SK-N-SH (cell line): ENCODE measurements around the gene OSBPL2. TPM values are rescaled to one million over a fixed set of nuclear protein-coding genes. Genes with fewer than 3 reads are reported as not detected.

ENCODE experiments used
- CTCF ChIA-PET: fragments of 300-600, 350-600 bp; formaldehyde crosslinking; extraction: SDS; loops from one replicate; lab custom pipeline; 2021; lab: Yijun Ruan, JAX
- POLR2A ChIA-PET: fragments of 350-600 bp; sonication (Branson Sonifier 250); formaldehyde crosslinking; extraction: SDS; loops from one replicate; lab custom pipeline; 2020; ENCODE audit warnings: antibody characterized with exemption, inconsistent platforms; lab: Yijun Ruan, JAX
- DNase-seq: peaks from one replicate; pipeline ENCODE4 v3.0.0; 2012
- H2AFZ ChIP-seq: fragments of 200-600 bp; sonication (generic); 2 replicates; pipeline ENCODE4 v1.8.1; 2016; ENCODE audit warnings: antibody characterized with exemption, mild to moderate bottlenecking, low read depth
- H3F3A ChIP-seq: fragments of 200-600 bp; sonication (generic); replicated peaks from 2 replicates; pipeline ENCODE3; 2016; ENCODE audit warnings: antibody characterized with exemption, mild to moderate bottlenecking; ENCODE audit not compliant: insufficient read depth
- H3K27ac ChIP-seq, 2 experiments: fragments of 200-500 bp in 1 of 2; fragments of 200-600 bp in 1 of 2; sonication (Bioruptor generic) in 1 of 2; sonication (generic), shearing (Covaris generic) in 1 of 2; 2 replicates each; pipeline versions ENCODE4 v1.5.1 to v1.6.1; 2014 to 2016; ENCODE audit warnings: low read depth in 2 of 2, inconsistent platforms in 1 of 2, low read length in 1 of 2, mild to moderate bottlenecking in 1 of 2, mixed read lengths in 1 of 2
- H3K27me3 ChIP-seq: fragments of 200-600 bp; sonication (generic), shearing (Covaris generic); 2 replicates; pipeline ENCODE4 v1.6.1; 2016; ENCODE audit warnings: mixed run types; ENCODE audit not compliant: insufficient read depth
- H3K36me3 ChIP-seq, 2 experiments: fragments of 200-500 bp in 1 of 2; fragments of 200-600 bp in 1 of 2; sonication (Bioruptor generic) in 1 of 2; sonication (generic) in 1 of 2; replicated peaks in 1 of 2; 2 replicates each; pipeline versions ENCODE3 to v1.5.1; 2014 to 2016; ENCODE audit warnings: low read length in 1 of 2, mild to moderate bottlenecking in 1 of 2; ENCODE audit not compliant: insufficient read depth in 2 of 2, control insufficient read depth in 1 of 2
- H3K4me1 ChIP-seq, 2 experiments: fragments of 200-500 bp in 1 of 2; fragments of 200-600 bp in 1 of 2; sonication (Bioruptor generic) in 1 of 2; sonication (generic), shearing (Covaris generic) in 1 of 2; 2 replicates each; pipeline versions ENCODE4 v1.5.1 to v1.6.1; 2014 to 2016; ENCODE audit warnings: low read depth in 1 of 2, low read length in 1 of 2, mixed run types in 1 of 2; ENCODE audit not compliant: insufficient read depth in 2 of 2, control insufficient read depth in 1 of 2
- H3K4me2 ChIP-seq: fragments of 200-600 bp; sonication (generic), shearing (Covaris generic); 2 replicates; pipeline ENCODE4 v1.6.1; 2017; ENCODE audit warnings: mixed run types
- H3K4me3 ChIP-seq, 2 experiments: fragments of 200-500 bp in 1 of 2; fragments of 200-600 bp in 1 of 2; sonication (Bioruptor generic) in 1 of 2; sonication (generic), shearing (Covaris generic) in 1 of 2; 2 replicates each; pipeline versions ENCODE4 v1.5.1 to v1.8.1; 2014 to 2016; ENCODE audit warnings: low read depth in 2 of 2, inconsistent platforms in 1 of 2, low read length in 1 of 2, mild to moderate bottlenecking in 1 of 2, mixed read lengths in 1 of 2, moderate library complexity in 1 of 2
- H3K79me2 ChIP-seq: fragments of 200-600 bp; sonication (generic); 2 replicates; pipeline ENCODE4 v1.8.1; 2017; ENCODE audit warnings: mild to moderate bottlenecking; ENCODE audit not compliant: insufficient read depth
- H3K9ac ChIP-seq: fragments of 200-600 bp; sonication (generic); 2 replicates; pipeline ENCODE4 v1.6.1; 2017; ENCODE audit warnings: mixed run types
- H3K9me2 ChIP-seq: fragments of 200-600 bp; sonication (generic); 2 replicates; pipeline ENCODE4 v1.6.1; 2017; ENCODE audit warnings: mixed run types
- H3K9me3 ChIP-seq: fragments of 200-600 bp; sonication (generic); 2 replicates; pipeline ENCODE4 v1.6.1; 2017; ENCODE audit warnings: mixed run types, mild to moderate bottlenecking, moderate library complexity
- H4K20me1 ChIP-seq: fragments of 200-600 bp; sonication (generic); 2 replicates; pipeline ENCODE4 v1.6.1; 2017; ENCODE audit warnings: mild to moderate bottlenecking, mixed run types; ENCODE audit not compliant: insufficient read depth
- ELF1 ChIP-seq: IDR thresholded peaks from 2 replicates; pipeline ENCODE4 v1.4.0; 2012
- FOXJ3 ChIP-seq: sonication (generic); formaldehyde crosslinking; IDR thresholded peaks from 2 replicates; pipeline ENCODE4 v1.5.1; 2020; ENCODE audit warnings: mild to moderate bottlenecking, missing genetic modification reagents
- GATA2 ChIP-seq: sonication (generic); formaldehyde crosslinking; IDR thresholded peaks from 2 replicates; pipeline ENCODE4 v1.5.0; 2020; ENCODE audit warnings: mild to moderate bottlenecking, missing genetic modification reagents
- IRF3 ChIP-seq: fragments of 150-350 bp; IDR thresholded peaks from 2 replicates; pipeline ENCODE4 v1.6.1; 2016; ENCODE audit warnings: mild to moderate bottlenecking, low read depth, low read length
- MEF2A ChIP-seq: IDR thresholded peaks from 2 replicates; pipeline ENCODE4 v1.4.0; 2012; ENCODE audit warnings: low read depth, borderline replicate concordance
- MXI1 ChIP-seq: IDR thresholded peaks from 2 replicates; pipeline ENCODE4 v1.6.1; 2012; ENCODE audit warnings: mild to moderate bottlenecking, low read depth, low read length, improper control_type of control experiment
- NRF1 ChIP-seq: IDR thresholded peaks from 2 replicates; pipeline ENCODE4 v1.6.1; 2012; ENCODE audit warnings: low read depth, mild to moderate bottlenecking, low read length
- RAD21 ChIP-seq: IDR thresholded peaks from 2 replicates; pipeline ENCODE4 v1.6.1; 2012; ENCODE audit warnings: mild to moderate bottlenecking, low read length
- REST ChIP-seq: IDR thresholded peaks from 2 replicates; pipeline ENCODE4 v1.6.1; 2012; ENCODE audit warnings: mild to moderate bottlenecking, low read depth, low read length, moderate library complexity
- RXRA ChIP-seq: IDR thresholded peaks from 2 replicates; pipeline ENCODE4 v1.4.0; 2012; ENCODE audit warnings: low read depth, mild to moderate bottlenecking, borderline replicate concordance
- SIN3A ChIP-seq: IDR thresholded peaks from 2 replicates; pipeline ENCODE4 v1.6.1; 2012; ENCODE audit warnings: low read depth, mild to moderate bottlenecking, low read length, moderate library complexity, borderline replicate concordance
- SMC3 ChIP-seq: IDR thresholded peaks from 2 replicates; pipeline ENCODE4 v1.6.1; 2012; ENCODE audit warnings: low read depth, low read length, improper control_type of control experiment
- TAF1 ChIP-seq: IDR thresholded peaks from 2 replicates; pipeline ENCODE4 v1.6.1; 2012; ENCODE audit warnings: low read depth, mild to moderate bottlenecking, low read length, moderate library complexity, borderline replicate concordance
- TCF12 ChIP-seq: IDR thresholded peaks from 2 replicates; pipeline ENCODE4 v1.4.0; 2012
- TEAD4 ChIP-seq: IDR thresholded peaks from 2 replicates; pipeline ENCODE4 v1.4.0; 2012; ENCODE audit warnings: mild to moderate bottlenecking, borderline replicate concordance; ENCODE audit not compliant: insufficient read depth
- USF1 ChIP-seq: IDR thresholded peaks from 2 replicates; pipeline ENCODE4 v1.4.0; 2012; ENCODE audit warnings: low read depth, borderline replicate concordance
- YY1 ChIP-seq: IDR thresholded peaks from 2 replicates; pipeline ENCODE4 v1.4.0; 2012; ENCODE audit warnings: low read depth, mild to moderate bottlenecking
- WGBS: methylation state at CpG from one replicate; pipeline ENCODE4 v1.1.6; 2017; ENCODE audit warnings: low lambda C conversion rate; 5-methylcytosine and 5-hydroxymethylcytosine counted together
- polyA plus RNA-seq, 3 experiments: library from polyadenylated mRNA; depleted of rRNA; stranded (reverse); fragments of >200 nt; gene quantifications; 2 replicates each; pipeline ENCODE4 v1.2.3, GENCODE V29; 2012
- TF ChIP-seq, protein P1 (sequence below): fragments of 200-600 bp; sonication (generic); IDR thresholded peaks from 2 replicates; pipeline ENCODE4 v1.6.1; 2017; ENCODE audit warnings: antibody characterized with exemption, mild to moderate bottlenecking, moderate library complexity
- TF ChIP-seq, protein P2 (sequence below): IDR thresholded peaks from 2 replicates; pipeline ENCODE4 v1.4.0; 2012; ENCODE audit warnings: low read depth
- TF ChIP-seq, protein P3 (sequence below): IDR thresholded peaks from 2 replicates; pipeline ENCODE4; 2012

Gene OSBPL2
- polyA plus RNA-seq, 1 of the 3 experiments (the other 2 are of a cell fraction), result 17.7 TPM

DNA sequence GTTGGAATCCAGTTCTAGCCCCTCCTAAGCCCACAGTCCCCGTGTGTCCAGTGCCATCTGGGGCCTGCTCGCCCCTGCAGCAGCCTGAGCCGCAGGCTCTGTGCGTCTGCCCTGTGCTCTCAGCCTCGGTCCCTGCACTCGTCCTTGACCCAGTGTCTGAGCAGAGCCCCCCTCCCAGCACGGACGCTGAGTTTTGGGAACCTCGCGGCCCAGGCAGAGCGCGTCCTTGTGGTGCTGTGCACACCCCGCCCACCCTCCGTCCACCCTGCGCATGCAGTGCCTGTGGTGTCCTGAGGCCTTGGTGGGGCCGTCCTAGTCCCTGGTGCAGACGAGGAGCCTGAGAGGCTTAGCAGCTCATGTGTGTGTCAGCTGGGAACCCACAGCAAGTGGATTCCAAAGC, 31.6 kb downstream of the OSBPL2 start:
- no peaks in the 10 kb centered on the region for H3F3A ChIP-seq
- no peaks in the 10 kb centered on the region; a peak in 1 of 4 replicates for H3K4me1 ChIP-seq
- no peak overlapping the region for H3K4me2 ChIP-seq
- WGBS, result 91% methylated on average over 10 of the region's 17 CpGs
- H3K9ac ChIP-seq, result no peak overlapping the region
- no peaks in the 10 kb centered on the region for H3K9me2 ChIP-seq
- H3K9me3 ChIP-seq, result no peaks in the 10 kb centered on the region
- no peaks in the 10 kb centered on the region for H3K27me3 ChIP-seq
- H3K27ac ChIP-seq, result no peak overlapping the region
- no peaks in the 10 kb centered on the region for H3K79me2 ChIP-seq
- H2AFZ ChIP-seq, result no peak overlapping the region
- TF ChIP-seq NRF1, result no peak
- no peak for TF ChIP-seq MXI1
- TF ChIP-seq, protein P1, sequence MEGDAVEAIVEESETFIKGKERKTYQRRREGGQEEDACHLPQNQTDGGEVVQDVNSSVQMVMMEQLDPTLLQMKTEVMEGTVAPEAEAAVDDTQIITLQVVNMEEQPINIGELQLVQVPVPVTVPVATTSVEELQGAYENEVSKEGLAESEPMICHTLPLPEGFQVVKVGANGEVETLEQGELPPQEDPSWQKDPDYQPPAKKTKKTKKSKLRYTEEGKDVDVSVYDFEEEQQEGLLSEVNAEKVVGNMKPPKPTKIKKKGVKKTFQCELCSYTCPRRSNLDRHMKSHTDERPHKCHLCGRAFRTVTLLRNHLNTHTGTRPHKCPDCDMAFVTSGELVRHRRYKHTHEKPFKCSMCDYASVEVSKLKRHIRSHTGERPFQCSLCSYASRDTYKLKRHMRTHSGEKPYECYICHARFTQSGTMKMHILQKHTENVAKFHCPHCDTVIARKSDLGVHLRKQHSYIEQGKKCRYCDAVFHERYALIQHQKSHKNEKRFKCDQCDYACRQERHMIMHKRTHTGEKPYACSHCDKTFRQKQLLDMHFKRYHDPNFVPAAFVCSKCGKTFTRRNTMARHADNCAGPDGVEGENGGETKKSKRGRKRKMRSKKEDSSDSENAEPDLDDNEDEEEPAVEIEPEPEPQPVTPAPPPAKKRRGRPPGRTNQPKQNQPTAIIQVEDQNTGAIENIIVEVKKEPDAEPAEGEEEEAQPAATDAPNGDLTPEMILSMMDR, result no peak
- TF ChIP-seq RAD21, result no peak
- TF ChIP-seq TAF1, result no peak
- H3K36me3 ChIP-seq, result peaks cover 17 to 24% of the 10 kb centered on the region in 2 experiments
- ChIA-PET CTCF (no interaction called here), POLR2A (no interaction called here)
- no peaks in the 10 kb centered on the region for H4K20me1 ChIP-seq
- no peak for DNase-seq
- H3K4me3 ChIP-seq, result no peak overlapping the region

GRCh38 chr20:62272200-62272599, 33.9 kb downstream of the OSBPL2 start:
- CTCF ChIA-PET, result interaction anchor here (0.7 to 1.0 kb wide), 3 partner anchors 10 to 54 kb away, joined by 3 read pairs; no protein-coding TSS in a partner anchor
- Histone ChIP-seq H2AFZ (no peak overlapping the region), H3K36me3 (peaks cover 3 to 14% of the 10 kb centered on the region in 2 experiments), H3K4me1 (no peaks in the 10 kb centered on the region; a peak in 1 of 4 replicates), H3K27ac (no peak overlapping the region), H3K27me3 (no peaks in the 10 kb centered on the region), H3K4me2 (no peak overlapping the region), H3K9ac (no peak overlapping the region), H3F3A (no peaks in the 10 kb centered on the region), H3K79me2 (no peaks in the 10 kb centered on the region), H3K9me2 (no peaks in the 10 kb centered on the region), H3K9me3 (no peaks in the 10 kb centered on the region), H4K20me1 (no peaks in the 10 kb centered on the region), H3K4me3 (no peak overlapping the region)
- no peak for TF ChIP-seq YY1
- TF ChIP-seq, protein P2, sequence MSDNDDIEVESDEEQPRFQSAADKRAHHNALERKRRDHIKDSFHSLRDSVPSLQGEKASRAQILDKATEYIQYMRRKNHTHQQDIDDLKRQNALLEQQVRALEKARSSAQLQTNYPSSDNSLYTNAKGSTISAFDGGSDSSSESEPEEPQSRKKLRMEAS, result no peak
- no peak for TF ChIP-seq TEAD4
- TF ChIP-seq, protein P3, sequence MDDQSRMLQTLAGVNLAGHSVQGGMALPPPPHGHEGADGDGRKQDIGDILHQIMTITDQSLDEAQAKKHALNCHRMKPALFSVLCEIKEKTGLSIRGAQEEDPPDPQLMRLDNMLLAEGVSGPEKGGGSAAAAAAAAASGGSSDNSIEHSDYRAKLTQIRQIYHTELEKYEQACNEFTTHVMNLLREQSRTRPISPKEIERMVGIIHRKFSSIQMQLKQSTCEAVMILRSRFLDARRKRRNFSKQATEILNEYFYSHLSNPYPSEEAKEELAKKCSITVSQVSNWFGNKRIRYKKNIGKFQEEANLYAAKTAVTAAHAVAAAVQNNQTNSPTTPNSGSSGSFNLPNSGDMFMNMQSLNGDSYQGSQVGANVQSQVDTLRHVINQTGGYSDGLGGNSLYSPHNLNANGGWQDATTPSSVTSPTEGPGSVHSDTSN, result no peak
- TF ChIP-seq USF1, result no peak
- no peak for TF ChIP-seq REST
- TF ChIP-seq GATA2 (CRISPR knock-in tag), result no peak
- TF ChIP-seq NRF1, result no peak
- no peak for TF ChIP-seq IRF3
- no peak for TF ChIP-seq RXRA
- no peak for TF ChIP-seq MEF2A
- no peak for TF ChIP-seq TCF12
- TF ChIP-seq SIN3A, result no peak
- TF ChIP-seq ELF1, result no peak
- no peak for TF ChIP-seq SMC3
- TF ChIP-seq FOXJ3 (CRISPR knock-in tag), result no peak
- no peak for TF ChIP-seq TAF1
- DNase-seq, result no peak
- POLR2A ChIA-PET, result no interaction called here
- WGBS, result 100% methylated on average over 4 of the region's 10 CpGs
